HG03460 (cell line): ENCODE results near the gene KCNK13.
"Not testable (repeated sequence)": the region's sequence is repeated elsewhere in the genome, so short reads cannot be mapped to it uniquely, and the experiment has no call there.

Source experiments
- ATAC-seq: cut with Tn5 transposase; IDR thresholded peaks from one replicate; pipeline ENCODE4 v1.9.1; 2021; ENCODE audit not compliant: unreplicated experiment

The KCNK13 gene

GRCh38 chr14:90191154-90191553 lies 129.4 kb downstream of the KCNK13 start:
- no peak for ATAC-seq

- ATAC-seq, result no peak
Observed at GRCh38 chr14:90191585-90191984, 129.8 kb downstream of the KCNK13 start.

- no peak for ATAC-seq
Observed at GRCh38 chr14:90193925-90194324, 132.1 kb downstream of the KCNK13 start.

GRCh38 chr14:90194706-90195105 lies 132.9 kb downstream of the KCNK13 start:
- no peak for ATAC-seq

GRCh38 chr14:90198541-90199060 lies 136.8 kb downstream of the KCNK13 start:
- no peak for ATAC-seq

- not testable (repeated sequence) for ATAC-seq
Observed at GRCh38 chr14:90200546-90200945, 138.8 kb downstream of the KCNK13 start.

- ATAC-seq, result no peak
Observed at GRCh38 chr14:90201344-90201743, 139.6 kb downstream of the KCNK13 start.

GRCh38 chr14:90204516-90204915 lies 142.7 kb downstream of the KCNK13 start:
- ATAC-seq, result no peak

GRCh38 chr14:90213099-90213748 lies 151.4 kb downstream of the KCNK13 start:
- ATAC-seq, result no peak

- ATAC-seq, result no peak
Observed at GRCh38 chr14:90228478-90228877, 166.7 kb downstream of the KCNK13 start.

- ATAC-seq, result not testable (repeated sequence)
Observed at GRCh38 chr14:90229942-90230341, 168.1 kb downstream of the KCNK13 start.
